HG03064 (cell line): Measurements from ENCODE around the gene ZNF488.
"Not testable (repeated sequence)": the region's sequence is repeated elsewhere in the genome, so short reads cannot be mapped to it uniquely, and the experiment has no call there.

Experiments
- ATAC-seq: cut with Tn5 transposase; IDR thresholded peaks from one replicate; pipeline ENCODE4 v1.9.1; 2021; ENCODE audit warnings: low read depth; ENCODE audit not compliant: unreplicated experiment

Gene ZNF488

GRCh38 chr10:47384148-47384921 lies at the start of gene ZNF488:
Gene ZNF488, minus strand, starts transcription at chr10:47384293. Its CDS starts 15,464 bp downstream, at chr10:47368829.
- ATAC-seq: peak; percentile 85

GRCh38 chr10:47425813-47426419 lies 41.8 kb upstream of the ZNF488 start:
- ATAC-seq: no peak

DNA sequence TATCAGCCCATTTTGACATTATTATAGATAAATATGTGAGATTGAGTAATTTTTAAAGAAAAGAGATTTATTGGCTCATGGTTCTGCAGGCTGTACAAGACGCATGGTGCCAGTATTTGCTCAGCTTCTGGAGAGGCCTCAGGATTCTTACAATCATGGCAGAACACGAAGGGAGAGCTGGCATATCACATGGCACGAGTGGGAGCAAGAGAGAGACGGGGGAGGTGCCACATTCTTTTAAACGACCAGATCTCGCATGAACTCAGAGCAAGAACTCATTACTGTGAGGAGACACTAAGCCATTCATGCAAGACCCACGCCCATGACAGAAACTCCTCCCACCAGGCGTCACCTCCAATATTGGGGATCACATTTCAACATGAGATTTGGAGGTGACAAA lies 40.1 kb upstream of the ZNF488 start:
- no peak for ATAC-seq

DNA sequence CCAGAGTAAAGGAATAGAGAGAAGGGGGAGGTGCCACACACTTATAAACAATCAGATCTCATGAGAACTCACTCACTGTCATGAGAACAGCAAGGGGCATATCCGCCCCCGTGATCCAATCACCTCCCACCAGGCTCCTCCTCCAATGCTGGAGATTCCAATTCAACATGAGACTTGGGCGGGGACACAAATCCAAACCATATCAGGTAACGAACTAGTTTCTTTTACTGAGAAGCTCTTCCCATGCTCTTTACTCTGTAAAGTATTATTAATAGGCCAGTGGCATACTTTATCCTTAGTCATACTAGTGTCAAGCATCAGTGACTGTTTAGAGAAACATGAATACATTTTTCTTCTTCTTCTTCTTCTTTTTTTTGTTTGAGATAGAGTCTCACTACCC lies 39.4 kb upstream of the ZNF488 start:
- ATAC-seq: no peak

- ATAC-seq: no peak
These were observed 37.2 kb upstream of the ZNF488 start for GRCh38 chr10:47421057-47421952.

DNA sequence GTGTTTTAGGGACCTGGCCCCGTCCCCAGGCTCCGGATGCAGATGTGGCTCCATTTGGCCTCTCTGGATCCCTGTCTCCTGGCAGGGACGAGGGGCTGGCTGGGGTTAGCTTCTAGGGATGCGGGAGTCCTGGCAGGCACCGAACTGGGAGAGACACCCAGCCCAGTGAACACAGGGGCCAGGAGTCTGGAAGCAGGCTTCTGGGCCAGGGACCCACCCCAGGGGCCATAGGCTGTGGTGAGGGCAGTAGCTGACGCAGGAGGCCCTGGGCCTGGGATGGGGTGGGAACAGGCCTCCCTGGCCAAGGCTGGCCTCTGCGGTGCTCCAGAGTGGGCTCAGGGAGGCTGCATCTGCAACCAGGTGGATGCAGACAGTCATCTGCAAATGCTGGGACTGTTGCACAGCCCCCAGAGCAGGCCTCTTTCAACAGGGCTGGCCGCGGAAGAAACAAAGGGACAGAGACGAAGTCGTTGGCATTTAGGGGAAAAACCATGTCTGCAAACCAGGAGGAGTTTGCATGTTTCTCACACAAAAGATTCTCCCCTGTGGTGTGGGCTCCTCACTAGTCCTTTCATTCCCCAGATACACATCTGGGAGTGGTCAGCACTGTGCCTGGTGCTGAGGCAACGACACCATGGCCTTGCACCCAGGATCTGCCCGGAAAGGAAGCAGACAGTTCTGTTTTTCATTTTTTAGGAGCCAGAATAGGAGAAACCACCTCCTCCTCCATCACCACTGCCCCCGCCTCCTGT lies 36.4 kb upstream of the ZNF488 start:
- ATAC-seq: no peak

GRCh38 chr10:47419421-47419820 lies 35.3 kb upstream of the ZNF488 start:
- ATAC-seq: no peak

DNA sequence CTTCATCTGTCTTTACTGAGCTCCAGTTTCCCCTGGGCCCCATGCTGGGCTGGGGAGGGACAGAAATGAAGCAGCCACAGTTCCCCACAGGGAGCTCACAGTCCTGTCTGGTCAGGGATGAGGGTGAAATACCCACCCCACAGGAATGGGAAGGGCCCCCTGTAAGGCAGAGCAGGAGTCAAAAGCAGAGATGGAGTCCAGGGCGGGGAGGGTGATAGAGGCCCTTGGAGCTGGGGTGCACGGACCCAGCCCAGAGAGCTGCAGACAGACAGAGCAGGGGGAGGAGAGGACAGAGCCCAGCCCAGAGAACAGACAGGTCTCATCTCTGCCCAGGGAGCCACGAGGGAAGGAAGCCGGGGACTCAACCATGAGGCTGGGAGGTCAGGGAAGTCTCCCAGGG lies 34.9 kb upstream of the ZNF488 start:
- no peak for ATAC-seq

GRCh38 chr10:47418321-47418720 lies 34.2 kb upstream of the ZNF488 start:
- ATAC-seq: no peak

GRCh38 chr10:47416305-47417218 lies 32.5 kb upstream of the ZNF488 start:
- ATAC-seq: not testable (repeated sequence)

DNA sequence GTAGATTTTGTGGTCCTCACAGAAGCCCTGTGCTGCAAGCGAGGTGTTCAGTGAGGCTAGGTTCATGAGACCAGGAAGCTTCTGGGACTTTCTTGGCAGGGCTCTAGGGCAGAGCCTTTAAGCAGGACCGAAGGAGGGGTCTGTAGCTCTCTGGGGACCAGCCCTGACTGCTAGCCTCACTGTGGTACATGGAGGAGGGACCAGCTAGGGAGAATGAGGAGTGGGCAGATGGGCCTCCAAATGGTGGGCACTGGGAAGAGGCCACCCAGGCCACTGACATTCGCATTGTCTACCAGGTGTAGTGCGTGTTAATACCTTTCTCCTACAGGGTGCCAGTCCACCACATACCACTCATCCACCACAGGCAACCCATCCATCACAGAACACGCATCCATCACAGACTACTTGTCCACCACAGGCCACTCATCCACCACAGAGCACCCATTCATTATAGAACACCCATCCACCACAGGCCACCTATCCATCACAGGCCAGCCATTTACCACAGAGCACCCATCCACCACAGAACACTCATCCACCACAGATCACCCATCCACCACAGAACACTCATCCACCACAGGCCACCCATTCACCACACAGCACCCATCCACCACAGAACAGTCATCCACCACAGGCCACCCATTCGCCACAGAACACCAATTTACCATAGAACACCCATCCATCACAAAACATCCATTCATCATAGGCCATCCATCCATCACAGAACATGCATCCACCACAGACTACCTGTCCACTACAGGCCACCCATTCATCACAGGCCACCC lies 31.6 kb upstream of the ZNF488 start:
- no peak for ATAC-seq

GRCh38 chr10:47414752-47415519 lies 30.8 kb upstream of the ZNF488 start:
- ATAC-seq: no peak

GRCh38 chr10:47414227-47414592 lies 30.1 kb upstream of the ZNF488 start:
- no peak for ATAC-seq

DNA sequence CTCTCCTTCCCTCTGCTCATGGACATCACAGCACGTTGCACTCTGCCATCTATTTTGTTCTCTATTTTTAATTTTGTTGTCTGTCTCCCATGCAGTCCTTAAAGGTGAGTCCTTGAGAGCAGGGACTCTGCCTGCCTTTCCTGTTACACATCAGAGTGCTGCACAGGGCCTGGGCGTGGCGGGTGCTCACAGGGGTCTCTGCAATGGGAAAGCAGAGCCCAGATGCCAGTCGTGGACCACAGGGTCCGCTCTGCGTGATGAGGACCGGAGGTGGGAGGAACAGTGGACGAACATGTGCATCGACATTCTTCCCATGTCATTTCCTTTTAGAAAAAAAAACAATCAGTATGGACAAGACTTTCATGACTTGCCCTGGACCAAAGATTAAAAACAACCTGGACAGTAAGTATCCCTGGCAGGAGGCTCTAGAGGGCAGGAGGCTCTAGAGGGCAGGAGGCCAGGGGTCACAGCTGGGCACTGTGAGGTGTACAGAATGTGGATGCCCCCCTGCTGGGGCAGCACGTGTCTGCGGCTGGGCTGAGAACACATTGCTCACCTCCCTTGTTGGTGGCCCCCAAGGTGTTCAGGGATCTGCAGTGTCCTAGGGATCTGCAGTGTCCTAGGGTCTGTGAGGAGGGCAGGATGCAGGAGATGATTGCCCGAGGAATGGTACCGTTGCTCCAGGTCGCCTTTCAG lies 29.6 kb upstream of the ZNF488 start:
- ATAC-seq: no peak

- ATAC-seq: no peak
These were observed 28.8 kb upstream of the ZNF488 start for GRCh38 chr10:47412869-47413268.

DNA sequence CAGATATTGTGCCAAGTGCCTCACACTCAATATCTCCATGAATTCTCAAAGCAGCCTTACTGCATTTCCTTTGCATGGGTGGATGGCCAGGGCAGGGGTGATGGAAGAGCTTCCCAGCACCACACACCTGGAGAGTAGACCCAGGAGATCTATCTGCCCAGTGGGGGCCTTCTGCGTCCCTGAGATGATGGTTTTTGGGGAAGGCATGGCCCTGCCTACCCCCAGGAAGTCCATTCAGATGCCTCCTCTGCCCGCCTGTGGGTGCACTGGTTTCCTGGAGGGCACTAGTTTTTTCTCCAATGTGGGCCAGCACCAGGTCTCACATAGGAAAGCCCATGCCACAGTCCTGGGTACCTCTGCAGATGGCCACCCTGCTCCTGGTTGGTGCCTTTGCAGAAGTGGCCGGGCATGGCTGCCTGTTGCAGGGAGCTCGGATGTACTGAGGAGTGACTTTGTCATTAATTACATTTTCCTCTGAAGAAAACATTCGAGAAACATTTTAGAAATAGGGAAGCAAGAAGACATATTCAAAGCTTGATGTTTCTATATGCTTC lies 28.2 kb upstream of the ZNF488 start:
- ATAC-seq: no peak

DNA sequence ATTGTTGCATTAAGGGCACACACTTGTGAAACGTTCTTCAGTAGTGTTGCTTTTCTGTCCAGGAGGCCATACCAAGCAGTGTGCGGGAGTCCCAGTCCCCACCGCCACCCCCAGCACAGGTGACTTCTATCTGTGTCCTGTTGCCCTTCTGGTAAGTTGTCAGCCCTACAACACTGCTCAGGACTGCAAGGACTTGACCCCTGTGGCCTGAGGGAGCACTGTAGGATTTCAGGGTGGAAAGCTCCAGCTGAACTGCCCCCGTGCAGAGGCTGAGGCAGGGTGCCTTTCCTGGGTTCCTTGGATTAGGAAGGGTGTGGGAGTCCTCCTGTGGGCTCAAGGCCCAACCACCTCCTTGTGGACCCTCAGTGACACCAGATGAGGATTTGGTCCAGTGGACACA lies 26.8 kb upstream of the ZNF488 start:
- ATAC-seq: no peak
